Effector CD8-positive, alpha-beta T cell (primary cell): Measurements from ENCODE around the gene TREML1.
"Not testable (repeated sequence)": the region's sequence is repeated elsewhere in the genome, so short reads cannot be mapped to it uniquely, and the experiment has no call there.

Experiments
- DNase-seq: peaks from one replicate; lab custom pipeline; 2025; lab: John Stamatoyannopoulos, UW
- total RNA-seq, 4 experiments: gene quantifications; one replicate each; lab custom pipeline; 2026; lab: John Stamatoyannopoulos, UW

TREML1 gene, protein sequence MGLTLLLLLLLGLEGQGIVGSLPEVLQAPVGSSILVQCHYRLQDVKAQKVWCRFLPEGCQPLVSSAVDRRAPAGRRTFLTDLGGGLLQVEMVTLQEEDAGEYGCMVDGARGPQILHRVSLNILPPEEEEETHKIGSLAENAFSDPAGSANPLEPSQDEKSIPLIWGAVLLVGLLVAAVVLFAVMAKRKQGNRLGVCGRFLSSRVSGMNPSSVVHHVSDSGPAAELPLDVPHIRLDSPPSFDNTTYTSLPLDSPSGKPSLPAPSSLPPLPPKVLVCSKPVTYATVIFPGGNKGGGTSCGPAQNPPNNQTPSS
- total RNA-seq, result 0 reads per million in 4 experiments

DNA sequence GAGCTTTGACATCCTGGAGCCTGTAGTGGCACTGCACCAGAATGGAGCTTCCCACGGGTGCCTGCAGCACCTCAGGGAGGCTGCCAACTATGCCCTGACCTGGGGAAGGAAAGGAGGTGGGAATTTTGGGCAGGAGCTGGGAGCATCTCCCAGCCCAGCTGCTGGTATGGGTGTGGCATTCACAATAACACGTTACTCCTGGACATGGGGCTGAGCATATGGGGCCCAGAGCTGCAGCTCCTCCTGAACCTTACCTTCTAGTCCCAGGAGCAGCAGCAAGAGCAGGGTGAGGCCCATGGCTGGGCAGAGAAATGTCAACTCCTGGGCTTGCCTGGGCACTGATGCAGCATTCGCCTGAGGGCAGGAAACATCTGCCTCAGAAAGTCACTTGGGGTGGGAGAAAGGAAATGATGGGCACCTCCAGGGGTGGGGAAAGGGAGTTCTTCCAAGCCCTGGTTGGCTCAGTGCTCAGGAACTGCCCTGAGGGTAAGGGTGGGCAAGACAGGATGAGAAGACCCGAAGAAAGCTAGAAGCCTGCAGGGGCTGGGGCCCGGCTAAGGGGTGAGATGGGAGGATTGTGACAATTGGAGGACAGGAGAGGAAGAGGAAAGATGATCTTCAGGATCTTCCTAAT lies at the start of gene TREML1:
Gene TREML1 (minus strand): TSS at position 356 of the 634 bp plus-strand sequence. CDS start 59 bp downstream, at position 297.
- no peak for DNase-seq

DNA sequence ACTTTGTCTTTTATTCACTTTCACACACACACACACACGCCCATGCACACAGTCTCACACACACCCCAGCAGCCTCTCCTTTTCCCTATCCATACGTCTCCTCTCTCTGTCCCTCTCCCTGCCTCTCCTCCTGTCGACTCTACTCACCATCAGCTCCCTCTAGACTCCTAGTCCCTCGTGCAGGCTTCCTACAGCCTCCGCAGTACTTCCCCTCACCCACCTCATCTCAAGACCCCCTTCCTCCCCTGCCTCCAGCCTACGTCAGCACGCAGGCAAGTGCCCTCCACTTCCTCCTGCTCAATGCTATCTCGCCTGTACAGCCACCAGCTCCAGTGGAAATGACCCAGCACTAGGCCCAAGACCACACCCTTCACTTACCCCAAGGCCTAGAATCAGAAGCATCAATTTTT lies 47.6 kb upstream of the TREML1 start:
- DNase-seq, result no peak

DNA sequence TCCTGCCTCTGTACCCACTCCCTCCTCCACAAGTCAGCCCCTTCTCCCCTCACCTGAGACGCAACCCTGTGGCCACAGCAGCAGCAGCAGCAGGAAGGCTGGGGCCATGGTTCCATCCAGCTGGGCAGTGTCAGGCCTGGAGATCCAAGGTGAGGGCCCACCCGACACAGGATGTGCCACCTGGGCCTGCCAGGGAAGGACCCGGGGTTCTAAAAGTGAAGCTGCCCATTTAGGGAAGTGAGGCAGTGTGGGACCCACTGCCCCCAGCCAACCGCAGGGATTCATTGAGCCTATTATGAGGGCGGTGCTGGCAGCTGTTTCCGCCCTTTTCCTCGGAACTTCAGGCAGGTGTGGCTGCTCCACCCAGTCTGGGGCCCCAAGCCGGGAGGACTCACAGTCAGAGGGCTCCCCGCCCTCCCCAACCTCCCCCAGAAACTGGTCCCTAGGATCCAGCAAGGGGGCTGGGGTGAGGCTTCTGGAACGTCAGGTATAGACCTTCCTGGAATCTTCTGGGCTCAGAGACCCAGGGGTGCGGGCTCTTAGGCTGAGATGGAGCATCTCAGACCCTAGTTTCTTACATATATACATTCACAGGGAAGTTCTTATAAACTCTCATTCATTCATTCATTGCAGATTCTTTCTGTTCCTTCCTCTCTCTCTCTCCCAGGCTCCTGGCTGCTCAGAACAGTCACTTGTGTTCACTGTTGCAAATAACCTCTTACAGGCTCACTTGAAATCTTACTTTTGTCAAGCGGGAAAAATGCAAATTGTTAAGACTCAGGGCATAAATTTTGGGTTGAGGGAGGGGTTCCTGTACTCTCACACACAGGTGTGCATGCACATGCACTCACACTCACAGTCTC lies 47.0 kb upstream of the TREML1 start, which contains the start of gene TREML2:
Gene TREML2 (minus strand): TSS at position 249 of the 863 bp plus-strand sequence. CDS start 141 bp downstream, at position 108.
- no peak for DNase-seq

DNA sequence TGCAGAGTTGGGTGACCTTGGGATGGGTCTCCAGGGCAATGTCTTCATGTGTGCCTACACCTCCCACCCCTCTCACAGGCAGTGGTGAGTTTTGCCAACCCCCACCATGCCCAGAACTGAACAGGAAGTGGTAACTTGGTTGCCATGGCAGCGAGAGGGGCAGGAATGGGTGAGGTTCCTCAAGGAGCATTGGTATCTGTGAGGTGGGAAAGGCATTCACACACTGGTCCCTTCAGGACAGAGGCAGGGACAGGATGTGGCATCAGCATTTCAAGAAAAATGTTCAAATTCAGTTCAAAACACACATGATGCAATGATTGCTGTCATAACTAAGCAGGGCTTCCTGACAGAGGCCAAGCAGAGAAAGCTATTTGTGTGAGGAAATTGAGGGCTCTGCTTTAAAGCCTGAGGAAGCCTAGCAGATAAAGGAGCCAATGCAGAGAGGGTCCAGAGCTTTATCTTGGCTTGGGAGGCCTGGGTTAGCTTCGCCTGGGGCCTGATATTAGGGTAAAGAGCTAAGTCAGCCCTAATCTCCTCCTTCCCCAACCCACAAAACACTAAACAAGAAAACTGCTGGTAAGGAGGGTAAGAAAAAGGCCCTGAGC lies 46.3 kb upstream of the TREML1 start:
- DNase-seq, result peak; percentile 18

DNA sequence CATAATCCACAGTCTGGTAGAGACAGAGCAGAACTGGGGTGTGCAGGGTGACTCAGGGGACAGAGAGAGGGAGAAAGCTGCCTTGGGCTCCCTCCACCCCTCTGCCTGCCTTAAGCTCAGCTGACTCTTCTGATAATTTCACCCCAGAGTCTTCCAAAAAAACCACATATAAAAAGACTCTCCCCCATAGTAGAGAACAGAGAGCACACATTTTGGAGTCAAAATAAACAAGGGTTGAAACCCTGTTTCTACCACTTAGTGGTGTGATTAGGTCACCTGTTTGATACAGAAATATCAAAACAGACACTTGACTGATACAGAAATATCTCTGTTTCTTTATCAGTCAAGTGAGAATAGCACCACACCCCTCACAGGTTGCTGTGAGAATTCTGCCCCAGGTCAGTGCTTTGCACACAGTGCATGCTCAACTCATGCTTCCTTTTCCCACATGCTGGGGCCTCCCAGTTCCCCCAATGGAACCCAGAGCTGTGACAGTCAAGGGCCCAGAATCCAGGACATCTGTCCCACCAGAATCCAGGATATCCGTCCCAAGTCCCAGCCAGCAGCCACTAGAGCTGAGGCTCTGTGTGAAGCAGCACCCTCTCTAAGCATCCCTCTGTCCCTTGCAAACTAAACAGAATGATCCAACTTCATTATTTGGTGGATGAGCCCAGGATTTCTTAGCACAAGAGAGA lies 45.6 kb upstream of the TREML1 start:
- DNase-seq, result no peak

DNA sequence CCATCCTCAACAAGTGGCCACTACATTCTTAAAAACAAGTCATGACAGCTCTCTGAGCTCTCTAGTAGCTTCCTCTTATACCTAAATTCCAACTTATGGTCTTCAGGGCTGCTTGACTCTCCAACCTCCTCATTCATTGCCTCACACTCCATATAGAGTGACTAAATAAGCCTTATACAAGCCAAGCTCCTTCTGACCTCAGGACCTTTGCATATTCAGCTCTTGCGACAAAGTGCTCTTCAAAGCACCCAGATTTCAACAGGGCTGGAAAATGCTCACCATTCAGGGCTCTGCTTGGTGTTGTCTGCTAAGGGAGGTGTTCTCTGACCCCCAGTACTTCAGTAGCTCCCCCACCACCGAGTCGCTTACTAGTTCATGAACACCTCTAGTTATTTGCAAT lies 43.1 kb upstream of the TREML1 start:
- no peak for DNase-seq

DNA sequence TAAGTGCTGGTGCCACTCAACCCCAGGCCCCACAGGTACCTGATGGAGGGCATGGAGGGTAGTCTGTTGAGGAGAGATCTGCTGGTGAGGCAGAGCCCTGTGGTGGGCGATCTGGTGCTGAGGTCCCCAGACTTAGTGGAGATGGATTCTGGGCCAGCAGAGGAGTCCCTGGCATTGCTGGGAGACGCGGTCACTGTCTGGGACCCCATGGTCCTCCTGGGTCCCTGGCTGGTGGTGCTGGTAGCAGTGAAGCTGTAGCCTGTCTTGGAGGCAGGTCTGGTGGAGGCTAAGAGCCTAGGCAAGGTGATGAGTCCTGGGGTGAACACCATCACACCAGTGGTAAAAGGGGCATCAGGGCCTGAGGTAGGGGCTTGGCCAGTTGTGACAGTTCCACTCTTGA lies 40.2 kb upstream of the TREML1 start:
- DNase-seq, result no peak

DNA sequence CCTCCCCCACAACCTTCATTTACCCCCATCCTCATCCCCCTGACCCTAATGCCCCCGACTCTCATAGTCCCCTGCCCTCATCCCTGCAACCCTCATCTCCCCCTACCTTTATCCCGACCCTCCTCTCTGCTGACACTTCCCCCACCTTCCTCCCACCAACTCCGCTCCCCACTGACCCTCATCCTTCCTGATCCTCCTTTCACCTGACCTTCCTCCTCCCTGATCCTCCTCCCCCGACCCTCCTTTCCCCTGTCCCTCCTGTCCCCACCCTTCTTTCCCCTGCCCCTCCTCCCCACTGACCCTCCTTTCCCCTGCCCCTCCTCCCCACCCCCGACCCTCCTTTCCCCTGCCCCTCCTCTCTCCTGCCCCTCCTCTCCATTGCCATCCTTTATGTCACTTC lies 39.7 kb upstream of the TREML1 start:
- no peak for DNase-seq

DNA sequence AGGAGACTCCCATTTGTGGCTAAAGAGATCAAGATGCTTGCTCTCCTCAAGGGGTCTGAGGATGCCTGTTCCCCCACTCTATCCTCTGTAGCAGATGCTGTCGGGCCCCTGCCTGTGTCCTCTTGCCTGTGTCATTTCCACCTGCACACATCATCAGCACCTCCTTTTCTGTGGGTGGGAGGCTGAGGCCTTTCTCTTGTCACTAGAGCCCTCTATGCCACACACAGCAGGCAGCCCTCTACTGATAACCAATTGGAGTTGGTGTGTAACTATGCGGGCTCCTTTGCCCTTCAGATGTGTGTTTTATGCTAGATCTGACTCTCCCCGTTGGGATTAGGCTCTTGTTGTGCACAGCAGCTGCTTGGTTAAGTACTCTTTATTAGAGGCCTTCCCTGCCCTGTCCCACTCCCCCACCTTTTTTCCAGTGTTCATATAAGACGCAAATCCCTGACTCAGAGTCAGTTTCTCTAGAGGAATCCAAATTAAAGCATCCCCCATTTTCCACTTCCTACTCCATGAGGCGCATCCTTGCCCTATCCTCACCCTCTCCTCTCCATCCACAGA lies 39.1 kb upstream of the TREML1 start:
- no peak for DNase-seq

DNA sequence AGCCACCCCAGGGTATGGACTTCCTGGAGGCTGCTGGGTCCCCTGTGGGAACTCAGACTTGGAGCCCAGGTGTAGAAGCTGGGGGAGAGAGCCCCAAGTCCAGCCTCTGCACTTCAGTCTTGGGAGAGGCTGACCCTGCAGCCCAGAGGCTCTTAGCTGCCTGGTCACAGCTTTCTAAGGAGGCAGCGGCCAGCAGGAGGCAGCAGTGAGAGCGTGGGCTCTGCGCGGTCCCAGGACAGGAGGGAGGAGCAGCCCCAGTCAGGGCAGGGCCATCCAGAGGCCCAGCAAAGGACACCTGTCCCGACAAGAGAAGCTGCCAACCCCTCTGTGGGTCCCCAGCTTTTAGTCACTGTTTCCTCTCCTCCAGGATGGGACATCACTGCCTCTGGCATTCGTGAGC lies 37.4 kb upstream of the TREML1 start:
- DNase-seq, result no peak

DNA sequence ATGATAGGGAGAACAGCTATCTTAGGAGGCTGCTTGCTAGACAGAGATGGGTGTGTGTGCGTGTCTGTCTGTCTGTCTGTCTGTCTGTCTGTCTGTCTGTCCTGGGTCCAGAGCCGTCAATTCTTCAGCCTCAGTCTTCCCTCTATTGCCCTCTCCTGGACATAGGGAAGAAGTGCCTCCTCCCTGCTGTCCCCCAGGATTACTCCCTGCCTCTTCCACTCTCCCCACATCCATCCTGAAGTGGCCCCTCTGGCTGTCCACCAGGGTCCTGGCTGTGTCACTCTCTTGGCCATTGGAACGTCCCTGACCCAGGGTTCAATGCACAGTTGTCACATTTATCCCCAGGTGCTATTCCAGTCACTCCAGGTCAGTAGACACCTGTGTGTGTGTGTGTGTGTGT lies 36.6 kb upstream of the TREML1 start:
- DNase-seq, result no peak

DNA sequence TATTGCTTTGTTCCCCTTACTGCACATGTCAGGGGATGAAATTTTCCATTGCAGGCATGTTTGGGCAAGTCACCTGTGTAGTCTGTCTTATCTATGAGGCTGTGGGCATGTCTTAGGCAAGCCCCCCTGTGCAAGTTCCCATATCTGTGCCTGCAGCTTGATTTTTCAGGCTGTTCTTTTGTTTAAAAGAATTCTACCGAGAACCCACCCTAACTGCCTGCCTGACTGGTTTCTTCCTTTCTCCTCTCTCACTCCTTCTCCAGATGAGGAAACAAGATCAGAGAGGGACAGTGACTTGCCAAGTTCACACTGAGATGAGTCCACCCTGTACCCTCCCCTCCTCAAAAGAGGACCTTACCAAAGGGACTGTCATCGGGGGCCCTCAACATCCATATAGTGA lies 35.8 kb upstream of the TREML1 start:
- no peak for DNase-seq

DNA sequence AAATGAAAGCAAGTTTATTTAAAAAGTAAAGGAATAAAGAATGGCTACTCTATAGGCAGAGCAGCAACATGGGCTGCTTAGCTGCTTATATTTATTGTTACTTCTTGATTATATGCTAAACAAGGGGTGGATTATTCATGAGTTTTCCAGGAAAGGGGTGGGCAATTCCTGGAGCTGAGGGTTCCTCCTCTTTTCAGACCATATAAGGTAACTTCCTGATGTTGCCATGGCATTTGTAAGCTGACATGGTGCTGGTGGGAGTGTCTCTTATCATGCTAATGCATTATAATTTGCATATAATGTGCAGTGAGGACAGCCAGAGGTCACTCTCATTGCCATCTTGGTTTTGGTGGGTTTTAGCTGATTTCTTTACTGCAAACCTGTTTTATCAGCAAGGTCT lies 34.9 kb upstream of the TREML1 start:
- DNase-seq, result not testable (repeated sequence)

DNA sequence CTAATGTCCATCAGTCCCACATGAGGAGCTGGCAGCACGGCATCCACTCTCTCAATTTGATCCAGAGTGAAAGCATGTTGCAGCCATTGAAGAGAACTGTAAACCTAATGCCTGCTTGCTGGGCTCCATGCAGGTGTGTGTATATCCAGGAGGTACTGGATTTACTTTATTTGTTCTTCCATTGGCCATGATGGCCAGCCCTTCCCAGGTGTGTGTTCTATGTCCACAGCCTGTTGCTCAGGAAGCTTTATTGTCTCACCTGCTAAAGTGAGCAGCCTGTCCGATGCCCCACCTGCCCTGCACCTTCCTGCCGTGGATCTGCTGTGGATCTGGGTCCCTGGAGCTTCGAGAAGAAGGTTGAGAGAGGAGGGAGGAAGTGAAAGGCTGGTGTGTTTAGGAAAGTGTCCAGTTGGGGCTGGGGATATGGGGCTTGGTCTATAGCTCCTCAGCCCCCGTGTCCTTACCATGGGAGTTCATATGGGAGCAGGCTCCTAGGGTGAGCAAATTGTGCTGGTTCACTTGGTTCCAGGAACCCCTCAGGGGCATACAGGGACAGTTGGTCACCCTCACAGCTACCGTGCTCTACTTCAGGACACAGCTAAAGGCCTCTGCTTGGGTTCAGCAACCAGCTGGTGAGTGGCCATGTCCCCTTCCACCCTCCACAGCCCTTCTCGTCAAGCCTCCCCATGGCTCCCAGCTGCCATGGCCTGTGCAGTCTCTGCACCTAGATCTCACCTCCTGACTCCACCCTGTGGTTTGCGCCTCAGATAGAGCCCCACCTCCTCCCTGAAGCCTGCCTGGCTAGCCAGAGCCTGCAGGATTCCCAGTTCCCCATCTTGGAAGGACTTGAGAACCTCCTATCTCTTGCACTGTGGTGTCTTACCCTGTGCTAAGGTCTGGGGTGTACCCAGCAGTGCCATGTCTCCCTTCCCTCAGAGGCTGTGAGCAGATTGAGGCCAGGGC lies 34.1 kb upstream of the TREML1 start:
- DNase-seq, result no peak

DNA sequence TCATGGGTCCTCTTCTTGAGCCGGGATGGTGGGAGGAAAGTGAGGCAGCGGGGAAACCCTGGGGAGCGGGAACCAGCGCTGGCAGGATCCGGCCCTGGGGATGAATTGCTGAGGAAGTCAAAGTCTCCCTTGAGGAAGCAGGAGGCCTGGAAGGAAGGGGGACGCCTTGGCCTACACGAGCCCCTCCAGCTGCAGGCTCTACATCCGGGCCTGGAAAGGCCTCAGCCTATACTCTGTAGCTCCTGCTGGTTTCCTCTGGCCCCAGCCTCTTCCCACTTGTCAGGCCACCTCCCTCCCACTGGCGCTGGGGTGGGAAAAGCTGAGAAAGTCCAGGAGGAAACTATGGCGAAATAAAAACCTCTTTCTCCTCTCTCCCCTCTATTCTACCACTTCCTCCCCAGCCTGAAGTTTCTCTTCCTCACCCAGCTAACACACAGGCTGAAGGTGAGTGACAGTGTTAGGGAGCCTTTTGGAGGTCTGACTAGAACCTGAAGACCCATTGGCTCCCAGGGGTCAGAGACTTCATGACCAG lies 31.9 kb upstream of the TREML1 start:
- DNase-seq, result no peak

DNA sequence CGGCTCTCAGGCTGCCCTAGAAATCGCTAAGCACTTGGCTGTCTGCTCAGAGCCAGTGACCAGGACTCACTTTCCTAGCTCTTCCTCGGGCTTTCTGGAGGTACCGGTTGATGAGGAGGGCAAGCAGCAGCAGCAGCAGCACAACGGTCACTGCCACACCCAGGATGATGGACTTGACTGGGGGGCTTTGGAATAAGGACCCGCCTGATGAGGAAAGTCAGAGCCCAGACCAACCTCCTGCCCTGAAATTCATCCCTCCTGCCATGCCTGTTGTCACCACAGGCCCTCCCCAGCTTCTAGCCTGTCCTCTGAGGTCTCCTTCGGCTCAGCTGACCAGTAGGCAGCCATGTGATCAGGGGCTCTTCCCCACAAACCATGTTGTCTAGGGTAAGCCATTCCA lies 30.6 kb upstream of the TREML1 start:
- DNase-seq, result no peak

DNA sequence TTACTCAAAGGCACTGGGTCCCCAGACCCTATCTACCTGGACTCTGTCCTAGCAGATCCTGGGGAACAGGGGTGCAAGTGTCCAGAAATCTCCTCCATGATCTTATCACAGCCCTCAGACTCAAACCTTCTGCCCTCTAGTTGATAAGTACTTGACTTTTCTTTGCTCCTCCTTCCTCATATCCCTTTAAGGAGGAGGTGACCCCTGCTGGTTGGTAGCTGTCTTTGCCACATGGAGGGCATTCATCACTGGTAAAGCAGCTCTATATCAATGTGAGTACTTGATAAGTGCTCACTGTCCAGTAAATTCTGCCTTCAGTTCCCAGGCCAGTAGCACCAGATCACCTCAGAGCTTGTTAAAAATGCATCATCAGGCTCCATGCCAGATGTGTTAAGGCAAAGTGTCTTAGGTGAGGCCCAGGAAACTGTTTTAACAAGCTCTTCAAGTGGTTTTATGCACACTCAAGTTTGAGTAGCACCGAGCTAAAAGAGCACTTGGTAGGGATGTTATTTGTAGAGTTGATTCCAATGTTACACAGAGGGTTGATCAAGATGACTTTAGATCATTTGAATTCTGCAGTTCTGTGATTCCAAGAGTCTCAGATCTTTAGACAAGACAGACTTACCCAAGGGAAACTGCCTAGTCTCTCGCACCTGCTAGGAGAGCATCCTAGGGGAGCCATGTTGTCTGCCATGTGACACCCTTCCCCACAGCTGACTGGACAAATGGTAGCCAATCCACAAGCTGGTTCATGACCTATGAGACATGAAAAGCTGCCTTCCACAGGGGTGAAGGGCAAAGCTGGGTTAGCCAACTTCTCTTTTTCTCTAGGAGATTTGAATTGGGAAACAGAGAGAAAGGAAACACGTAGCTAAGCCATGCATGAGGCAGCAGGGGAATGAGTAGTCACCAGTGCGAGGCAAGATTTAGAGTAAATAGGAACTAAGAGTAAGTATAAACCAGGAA lies 28.2 kb upstream of the TREML1 start:
- DNase-seq, result peak; percentile 22

DNA sequence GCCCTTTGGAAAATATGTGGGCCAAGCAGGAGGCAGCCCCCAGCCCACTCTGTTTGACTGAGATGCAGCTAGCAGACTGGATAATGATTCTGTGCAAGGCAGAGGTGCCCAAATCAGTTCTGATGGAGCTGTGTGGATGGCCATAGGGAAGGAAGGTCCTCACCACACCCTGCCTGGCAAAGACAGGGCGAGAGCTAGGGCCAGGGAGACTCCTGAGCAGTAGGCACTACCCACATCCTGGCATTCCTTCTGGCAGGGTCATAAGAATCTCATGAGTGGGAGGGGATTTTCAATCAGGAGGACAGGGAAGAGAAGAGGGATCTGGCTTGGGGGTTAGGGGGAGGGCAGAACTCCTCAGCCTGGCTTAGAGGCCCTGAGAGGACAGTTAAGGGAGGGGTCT lies 27.4 kb upstream of the TREML1 start:
- DNase-seq, result no peak

DNA sequence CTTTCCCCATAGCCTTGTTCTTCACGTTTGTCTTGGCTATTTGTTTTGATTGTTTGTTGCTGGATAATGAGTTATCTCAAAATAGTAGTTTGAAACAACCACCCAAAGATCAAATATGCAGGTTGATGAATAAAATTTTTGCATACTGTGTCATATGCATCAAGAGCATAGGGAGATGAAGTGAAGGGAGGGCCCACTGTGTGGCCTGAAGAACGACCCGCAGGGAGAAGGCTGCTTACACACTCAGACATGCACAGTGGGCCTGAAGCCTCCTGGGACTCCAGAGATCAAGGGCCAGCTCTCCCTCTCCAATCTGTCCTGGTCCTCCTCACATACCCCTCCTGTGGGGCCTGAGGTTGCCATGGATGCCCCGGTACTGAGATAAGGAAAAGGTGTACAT lies 25.0 kb upstream of the TREML1 start:
- DNase-seq, result no peak
